Embryonic facial prominence (tissue), 1 donor: Measurements from ENCODE around the gene CCL24.
"Not testable (repeated sequence)": the region's sequence is repeated elsewhere in the genome, so short reads cannot be mapped to it uniquely, and the experiment has no call there.

Experiments used
- DNase-seq: peaks from one replicate; pipeline ENCODE4 v3.0.0-alpha.2; 2016; ENCODE audit errors: extremely low spot score

Gene CCL24

DNA sequence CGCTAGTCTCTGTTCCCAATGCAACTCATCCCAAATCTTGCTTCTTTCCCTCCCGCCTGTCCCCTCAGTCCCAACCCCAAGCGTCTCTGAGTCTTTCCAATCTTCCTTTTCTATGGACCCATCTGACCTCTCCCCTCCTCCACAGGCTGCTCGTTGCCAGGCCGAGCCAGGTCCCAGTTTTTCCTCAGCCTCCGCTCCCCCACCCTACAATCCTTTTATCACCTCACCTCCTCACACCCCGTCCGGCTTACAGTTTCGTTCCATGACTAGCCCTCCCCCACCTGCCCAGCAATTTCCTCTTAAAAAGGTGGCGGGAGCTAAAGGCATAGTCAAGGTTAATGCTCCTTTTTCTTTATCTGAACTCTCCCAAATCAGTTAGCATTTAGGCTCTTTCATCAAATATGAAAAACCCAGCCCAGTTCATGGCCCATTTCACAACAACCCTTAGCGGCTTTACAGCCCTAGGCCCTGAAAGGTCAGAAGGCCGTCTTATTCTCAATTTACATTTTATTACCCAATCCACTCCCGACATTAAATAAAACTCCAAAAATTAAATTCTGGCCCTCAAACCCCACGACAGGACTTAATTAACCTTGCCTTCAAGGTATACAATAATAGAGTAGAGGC is 32.8 kb downstream of the CCL24 start:
- not testable (repeated sequence) for DNase-seq

DNA sequence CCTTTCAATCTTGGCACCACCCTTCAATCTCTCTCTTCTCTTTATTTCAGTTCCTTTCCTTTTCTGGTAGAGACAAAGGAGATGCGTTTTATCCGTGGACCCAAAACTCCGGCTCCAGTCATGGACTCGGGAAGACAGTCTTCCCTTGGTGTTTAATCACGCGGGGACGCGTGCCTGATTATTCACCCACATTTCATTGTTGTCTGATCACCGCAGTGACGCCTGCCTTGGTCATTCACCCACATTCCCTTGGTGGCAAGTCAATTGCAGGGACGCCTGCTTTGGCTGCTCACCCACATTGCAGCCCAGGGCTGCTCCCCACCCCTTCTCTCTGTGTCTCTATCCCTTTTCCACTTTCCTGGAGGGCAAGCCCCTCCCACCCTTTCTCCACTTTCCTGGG is 34.1 kb downstream of the CCL24 start:
- not testable (repeated sequence) for DNase-seq

DNA sequence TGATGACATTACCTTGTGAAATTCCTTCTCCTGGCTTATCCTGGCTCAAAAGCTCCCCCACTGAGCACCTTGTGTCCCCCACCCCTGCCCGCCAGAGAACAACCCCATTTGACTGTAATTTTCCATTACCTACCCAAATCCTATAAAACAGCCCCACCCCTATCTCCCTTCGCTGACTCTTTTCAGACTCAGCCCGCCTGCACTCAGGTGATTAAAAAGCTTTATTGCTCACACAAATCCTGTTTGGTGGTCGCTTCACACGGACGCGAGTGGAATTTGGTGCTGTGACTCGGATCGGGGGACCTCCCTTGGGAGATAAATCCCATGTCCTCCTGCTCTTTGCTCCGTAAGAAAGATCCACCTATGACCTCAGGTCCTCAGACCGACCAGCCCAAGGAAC is 34.6 kb downstream of the CCL24 start:
- DNase-seq, result not testable (repeated sequence)

DNA sequence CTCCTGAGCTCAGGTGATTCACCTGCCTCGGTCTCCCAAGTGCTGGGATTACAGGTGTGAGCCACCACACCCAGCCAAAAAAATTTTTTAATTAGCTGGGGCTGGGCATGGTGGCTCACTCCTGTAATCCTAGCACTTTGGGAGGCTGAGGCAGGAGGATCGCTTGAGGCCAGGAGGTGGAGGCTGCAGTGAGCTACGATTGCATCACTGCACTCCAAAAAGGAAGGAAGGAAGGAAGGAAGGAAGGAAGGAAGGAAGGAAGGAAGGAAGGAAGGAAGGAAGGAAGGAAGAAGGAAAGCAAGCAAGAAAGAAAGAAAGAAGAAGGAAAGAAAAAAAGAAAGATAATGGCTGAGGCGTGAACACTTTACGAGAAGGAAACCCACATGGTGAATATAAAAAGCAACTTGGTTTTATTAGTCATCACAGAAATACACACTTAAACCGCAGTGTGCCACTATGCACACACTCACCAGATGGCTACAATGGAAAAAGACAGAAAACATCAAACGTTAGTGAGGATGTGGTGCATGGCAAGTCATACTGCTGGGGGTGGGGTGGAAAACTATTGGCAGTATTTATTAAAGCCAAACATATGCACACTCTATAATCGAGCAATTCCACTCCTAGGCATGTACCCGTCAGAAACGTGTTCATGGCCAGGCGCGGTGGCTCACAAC is 37.2 kb downstream of the CCL24 start:
- DNase-seq, result no peak

DNA sequence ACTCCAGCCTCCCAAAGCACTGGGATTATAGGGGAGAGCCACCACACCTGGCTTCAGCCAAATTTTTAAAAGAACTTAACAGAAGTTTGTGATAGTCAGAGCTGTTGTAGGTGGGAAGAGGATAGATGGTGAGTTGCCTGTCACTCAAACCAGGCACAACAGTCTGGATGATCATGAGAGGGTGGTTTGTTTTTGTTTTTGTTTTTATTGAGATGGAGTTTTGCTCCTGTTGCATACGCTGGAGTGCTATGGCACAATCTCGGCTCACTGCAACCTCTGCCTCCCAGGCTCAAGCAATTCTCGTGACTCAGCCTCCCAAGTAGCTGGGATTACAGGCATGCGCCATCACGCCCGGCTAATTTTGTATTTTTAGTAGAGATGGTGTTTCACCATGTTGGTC is 39.6 kb downstream of the CCL24 start:
- not testable (repeated sequence) for DNase-seq

- no peak for DNase-seq
Measured at GRCh38 chr7:75772081-75773077, 41.2 kb downstream of the CCL24 start, which contains the start of gene CCL26. Gene CCL26, minus strand, starts transcription at chr7:75772211. Its CDS starts 35 bp downstream, at chr7:75772176.

DNA sequence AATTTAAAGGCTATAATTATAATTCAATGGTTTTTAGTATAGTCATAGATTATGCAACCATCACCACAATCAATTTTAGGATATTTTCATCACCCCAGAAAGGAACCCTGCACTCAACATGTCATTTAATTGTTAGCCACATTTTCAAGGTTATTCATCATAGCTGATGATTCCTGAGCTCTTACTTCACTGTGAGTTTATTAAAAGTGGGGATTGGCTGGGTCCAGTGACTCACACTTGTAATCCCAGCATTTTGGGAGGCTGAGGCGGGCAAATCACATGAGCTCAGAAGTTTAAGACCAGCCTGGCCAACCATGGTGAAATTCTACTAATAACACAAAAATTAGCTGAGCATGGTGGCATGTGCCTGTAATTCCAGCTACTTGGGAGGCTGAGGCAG is 42.4 kb downstream of the CCL24 start:
- DNase-seq, result no peak

GRCh38 chr7:75762350-75762917 is 51.2 kb downstream of the CCL24 start:
- DNase-seq, result peak; percentile 59

- not testable (repeated sequence) for DNase-seq
Measured at GRCh38 chr7:75761801-75762200, 51.8 kb downstream of the CCL24 start.
